MCF 10A (cell line): ENCODE results near the gene FAM151B. TPM values are rescaled to one million over a fixed set of nuclear protein-coding genes. Genes with fewer than 3 reads are reported as not detected.

Experiments used
- BruUV-seq: library from RNA; stranded (reverse); fragments of 400-500 nt; replicated peaks from 2 replicates; lab custom pipeline; 2021; lab: Mats Ljungman, UMichigan
- CTCF ChIA-PET: fragments of 300-600 bp; sonication (Branson Sonifier 250); formaldehyde crosslinking; extraction: SDS; loops from one replicate; lab custom pipeline; 2021; ENCODE audit warnings: antibody characterized with exemption, inconsistent platforms; lab: Yijun Ruan, JAX
- POLR2A ChIA-PET: fragments of 300-600, 350-650 bp; sonication (Branson Sonifier 250); formaldehyde crosslinking; extraction: SDS; loops from one replicate; lab custom pipeline; 2020; ENCODE audit warnings: antibody characterized with exemption, inconsistent platforms; lab: Yijun Ruan, JAX
- DNase-seq: peaks from one replicate; pipeline ENCODE4 v3.0.0-alpha.2; 2018; ENCODE audit not compliant: unreplicated experiment
- H3K27ac Mint-ChIP-seq: one replicate; pipeline ENCODE4 v1.8.0; 2022; ENCODE audit warnings: mild to moderate bottlenecking, low read depth, mixed read lengths; ENCODE audit not compliant: unreplicated experiment
- H3K27me3 Mint-ChIP-seq: one replicate; pipeline ENCODE4 v1.8.0; 2022; ENCODE audit warnings: mixed read lengths; ENCODE audit not compliant: insufficient read depth, unreplicated experiment
- H3K36me3 Mint-ChIP-seq: one replicate; pipeline ENCODE4 v1.8.0; 2022; ENCODE audit warnings: mild to moderate bottlenecking, moderate library complexity, mixed read lengths; ENCODE audit not compliant: insufficient read depth, unreplicated experiment
- H3K4me1 Mint-ChIP-seq: one replicate; pipeline ENCODE4 v1.8.0; 2022; ENCODE audit warnings: mixed read lengths; ENCODE audit not compliant: insufficient read depth, unreplicated experiment
- H3K4me3 Mint-ChIP-seq: one replicate; pipeline ENCODE4 v1.8.0; 2022; ENCODE audit warnings: mild to moderate bottlenecking, moderate library complexity, mixed read lengths; ENCODE audit not compliant: unreplicated experiment
- H3K9me3 Mint-ChIP-seq: one replicate; pipeline ENCODE4 v1.8.0; 2022; ENCODE audit warnings: mixed read lengths; ENCODE audit not compliant: unreplicated experiment
- CTCF ChIP-seq: fragments of 200-600 bp; IDR thresholded peaks from one replicate; pipeline ENCODE4 v1.8.0; 2022; ENCODE audit warnings: antibody characterized with exemption, mild to moderate bottlenecking; ENCODE audit not compliant: unreplicated experiment
- intact Hi-C: fragments of 100-400 bp; cut with micrococcal nuclease; formaldehyde crosslinking; loops from 2 replicates; pipeline ENCODE4 v1.14.1; 2022
- total RNA-seq: library from RNA; stranded (reverse); gene quantifications from 2 replicates; pipeline ENCODE4 v1.2.3, GENCODE V29; 2022

FAM151B gene
- total RNA-seq, 1 experiment from 2014 or later = 1.8 TPM

- no peaks in the 10 kb centered on the region for H3K36me3 Mint-ChIP-seq
- intact Hi-C loops = no loop called here
- no peaks in the 10 kb centered on the region for H3K9me3 Mint-ChIP-seq
- H3K27me3 Mint-ChIP-seq = peaks cover 43% of the 10 kb centered on the region
- CTCF ChIA-PET = interaction anchor here (1.1 kb wide), 1 partner anchor 9 kb away, joined by 3 read pairs; no protein-coding TSS in a partner anchor
- H3K4me1 Mint-ChIP-seq = no peaks in the 10 kb centered on the region
- POLR2A ChIA-PET = no interaction called here
- H3K4me3 Mint-ChIP-seq = no peak overlapping the region
- no peak for TF ChIP-seq CTCF
- DNase-seq = no peak
- BruUV-seq = no TSS peak
- H3K27ac Mint-ChIP-seq = no peak overlapping the region
Observed at GRCh38 chr5:80559244-80559643, 71.3 kb downstream of the FAM151B start.

DNA sequence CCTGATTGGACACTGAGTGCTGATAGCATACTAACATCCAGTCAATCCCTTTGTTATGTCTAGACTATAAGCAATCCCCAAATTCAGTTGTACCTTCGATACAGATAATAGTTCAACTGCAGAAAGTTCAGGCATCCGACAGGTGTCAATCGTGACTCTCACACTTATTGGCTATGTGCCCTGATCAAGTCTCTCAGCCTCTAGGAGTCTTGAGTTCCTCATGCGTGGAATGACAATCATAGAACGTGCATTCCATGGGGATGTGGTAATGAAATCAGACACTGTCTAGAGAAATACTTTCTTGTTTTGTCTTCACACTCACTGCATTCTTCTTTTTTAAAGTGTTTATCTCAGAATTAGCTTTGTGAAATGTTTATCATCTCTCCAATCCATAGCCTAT lies 77.4 kb downstream of the FAM151B start:
- CTCF ChIA-PET = no interaction called here
- no peaks in the 10 kb centered on the region for H3K36me3 Mint-ChIP-seq
- POLR2A ChIA-PET = no interaction called here
- no peak for DNase-seq
- H3K27me3 Mint-ChIP-seq = peaks cover 46% of the 10 kb centered on the region
- no peak overlapping the region for H3K27ac Mint-ChIP-seq
- intact Hi-C loops = no loop called here
- no TSS peak for BruUV-seq
- no peak overlapping the region for H3K4me3 Mint-ChIP-seq
- H3K9me3 Mint-ChIP-seq = no peaks in the 10 kb centered on the region
- TF ChIP-seq CTCF = no peak
- no peaks in the 10 kb centered on the region for H3K4me1 Mint-ChIP-seq

DNA sequence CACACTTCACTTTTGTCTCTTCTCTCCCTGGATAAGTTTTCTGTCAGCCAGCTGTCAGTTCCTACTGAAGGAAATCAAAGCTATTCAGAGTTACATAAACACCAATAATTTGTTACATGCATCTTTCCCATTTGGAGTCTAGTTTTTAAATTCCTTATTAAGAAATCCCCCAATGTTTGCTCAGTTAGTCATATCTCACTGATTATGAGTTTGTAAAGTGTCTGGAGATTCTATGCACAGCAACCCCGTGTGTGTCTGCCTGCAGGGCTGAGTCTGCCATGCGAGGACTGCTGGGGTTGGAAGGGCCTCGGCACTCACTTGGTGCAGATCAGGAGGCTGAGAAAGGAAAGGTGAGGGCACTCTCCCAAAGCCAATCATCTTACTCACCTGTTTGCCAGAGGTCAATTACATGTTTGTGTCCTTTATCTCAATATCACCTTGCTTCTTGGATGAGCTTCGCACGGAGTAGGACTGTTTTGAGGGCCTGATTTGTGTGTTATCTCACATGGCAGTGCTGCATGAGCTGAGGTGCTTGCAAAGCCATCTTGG lies 78.9 kb downstream of the FAM151B start:
- no peak overlapping the region for H3K27ac Mint-ChIP-seq
- no peak overlapping the region for H3K4me3 Mint-ChIP-seq
- no TSS peak for BruUV-seq
- no peaks in the 10 kb centered on the region for H3K36me3 Mint-ChIP-seq
- intact Hi-C loops = no loop called here
- ChIA-PET POLR2A (interaction anchor here (0.6 kb wide), 1 partner anchor 9 kb away, joined by 3 read pairs; no protein-coding TSS in a partner anchor), CTCF (interaction anchor here (0.5 to 0.6 kb wide), 2 partner anchors 277 to 821 kb away, joined by 3 read pairs; no protein-coding TSS in a partner anchor)
- H3K9me3 Mint-ChIP-seq = no peaks in the 10 kb centered on the region
- H3K4me1 Mint-ChIP-seq = no peaks in the 10 kb centered on the region
- DNase-seq = no peak
- peaks cover 36% of the 10 kb centered on the region for H3K27me3 Mint-ChIP-seq
- no peak for TF ChIP-seq CTCF

GRCh38 chr5:80568251-80568650 lies 80.4 kb downstream of the FAM151B start:
- intact Hi-C loops = no loop called here
- POLR2A ChIA-PET = no interaction called here

More at GRCh38 chr5:80568251-80568650, 80.4 kb downstream of the FAM151B start:
- Mint-ChIP-seq H3K27ac (no peak overlapping the region), H3K4me3 (no peak overlapping the region), H3K36me3 (no peaks in the 10 kb centered on the region), H3K27me3 (peaks cover 26% of the 10 kb centered on the region), H3K4me1 (no peaks in the 10 kb centered on the region), H3K9me3 (no peaks in the 10 kb centered on the region)
- CTCF ChIA-PET = no interaction called here
- no TSS peak for BruUV-seq
- no peak for DNase-seq
- no peak for TF ChIP-seq CTCF
